GM12892 (cell line): ENCODE measurements around the gene RHOJ.

Source experiments
- POLR2A ChIP-seq: IDR thresholded peaks from 2 replicates; pipeline ENCODE4 v1.6.1; 2011; ENCODE audit warnings: low read depth, low read length, control low read depth
- TAF1 ChIP-seq: IDR thresholded peaks from 2 replicates; pipeline ENCODE4 v1.6.1; 2011; ENCODE audit warnings: low read depth, mild to moderate bottlenecking, control low read depth, low read length, borderline replicate concordance

DNA sequence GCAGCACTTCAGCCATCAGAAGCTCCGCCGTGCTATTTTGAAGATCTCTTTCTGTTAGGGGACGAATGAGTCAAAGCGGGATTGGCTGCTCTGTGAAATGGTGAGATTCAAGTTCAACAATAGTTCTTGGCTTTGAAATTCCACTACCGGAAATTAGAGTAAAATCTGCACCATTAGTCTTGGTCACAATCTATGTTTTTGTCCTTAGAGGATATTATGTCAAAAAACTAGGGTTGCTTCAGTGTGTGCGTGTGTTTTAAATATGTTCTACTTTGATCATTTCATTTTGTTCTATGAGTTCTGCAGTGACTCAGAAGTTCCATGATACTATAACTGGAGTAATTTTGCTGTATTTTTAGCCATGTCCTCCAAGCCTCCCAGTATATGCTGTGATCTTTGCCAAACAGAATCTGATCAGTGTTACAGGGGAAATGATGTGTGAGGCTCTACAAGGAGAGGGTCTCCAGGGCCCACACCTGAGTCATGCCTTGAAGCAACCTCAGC, 91.9 kb downstream of the RHOJ start:
- TF ChIP-seq POLR2A (no peak), TAF1 (no peak)
